GM19099 (cell line): ENCODE results near the gene DRC3.

Experiments used
- POLR2A ChIP-seq: IDR thresholded peaks from 3 replicates; pipeline ENCODE4 v1.6.1; 2011; ENCODE audit warnings: low read depth; ENCODE audit not compliant: insufficient read length; ENCODE audit errors: extremely low read depth

DRC3 gene

GRCh38 chr17:18014006-18014405, 41.3 kb downstream of the DRC3 start:
- TF ChIP-seq POLR2A = no peak

GRCh38 chr17:18015593-18015992, 42.9 kb downstream of the DRC3 start:
- no peak for TF ChIP-seq POLR2A

- TF ChIP-seq POLR2A = no peak
Observed at GRCh38 chr17:18016426-18016825, 43.8 kb downstream of the DRC3 start.

- no peak for TF ChIP-seq POLR2A
Observed at GRCh38 chr17:18017958-18018357, 45.3 kb downstream of the DRC3 start.

- TF ChIP-seq POLR2A = no peak
Observed at GRCh38 chr17:18018411-18018921, 45.8 kb downstream of the DRC3 start.

- no peak for TF ChIP-seq POLR2A
Observed at GRCh38 chr17:18019838-18020154, 47.1 kb downstream of the DRC3 start.

- TF ChIP-seq POLR2A = no peak
Observed at GRCh38 chr17:18020971-18021370, 48.3 kb downstream of the DRC3 start.

- no peak for TF ChIP-seq POLR2A
Observed at GRCh38 chr17:18021372-18021771, 48.7 kb downstream of the DRC3 start.

- no peak for TF ChIP-seq POLR2A
Observed at GRCh38 chr17:18025241-18025944, 52.7 kb downstream of the DRC3 start.

GRCh38 chr17:18025945-18026776, 53.5 kb downstream of the DRC3 start:
- no peak for TF ChIP-seq POLR2A

- TF ChIP-seq POLR2A = no peak
Observed at GRCh38 chr17:18027280-18027679, 54.6 kb downstream of the DRC3 start.

GRCh38 chr17:18028114-18028951, 55.7 kb downstream of the DRC3 start:
- no peak for TF ChIP-seq POLR2A

GRCh38 chr17:18028952-18029540, 56.4 kb downstream of the DRC3 start:
- TF ChIP-seq POLR2A = no peak

GRCh38 chr17:18031955-18032354, 59.3 kb downstream of the DRC3 start:
- TF ChIP-seq POLR2A = no peak

GRCh38 chr17:18033442-18034099, 60.9 kb downstream of the DRC3 start:
- no peak for TF ChIP-seq POLR2A

- TF ChIP-seq POLR2A = no peak
Observed at GRCh38 chr17:18035704-18036103, 63.0 kb downstream of the DRC3 start.
